HCT116 (cell line): ENCODE data around the gene TKFC. TPM values are rescaled to one million over a fixed set of nuclear protein-coding genes. Genes with fewer than 3 reads are reported as not detected.
A peak's percentile ranks its signal among the peaks of the same experiment; 100 is the strongest.

Experiments used
- ATAC-seq: fragments of 200-7000 bp; cut with Tn5 transposase; 2 replicates; pipeline ENCODE4 v1.9.1; 2020; ENCODE audit warnings: mild to moderate bottlenecking, moderate library complexity
- BruUV-seq: library from RNA; stranded (reverse); fragments of 400-500 nt; replicated peaks from 2 replicates; lab custom pipeline; 2021; lab: Mats Ljungman, UMichigan
- CTCF ChIA-PET: fragments of 300-600 bp; sonication (Branson Sonifier 250); formaldehyde crosslinking; loops from one replicate; lab custom pipeline; 2021; ENCODE audit warnings: antibody characterized with exemption; lab: Charles Lee
- POLR2A ChIA-PET: fragments of 300-600, 350-600 bp; sonication (Branson Sonifier 250); formaldehyde crosslinking; loops from one replicate; lab custom pipeline; 2021; ENCODE audit warnings: antibody characterized with exemption; lab: Charles Lee
- RAD21 ChIA-PET, 2 experiments: fragments of 300-600 bp; sonication (Branson Sonifier 250); formaldehyde crosslinking; loops; one replicate each; lab custom pipeline; 2023; ENCODE audit warnings: low total read pairs in 2 of 2; ENCODE audit not compliant: uncharacterized antibody in 2 of 2, unreplicated experiment in 2 of 2, low non-redundant PET in 1 of 2; lab: Charles Lee
- DNase-seq: peaks from one replicate; pipeline ENCODE4 v3.0.0-alpha.2; 2010; ENCODE audit warnings: low read depth, low spot score
- H2AFZ ChIP-seq: fragments of 200-600 bp; shearing (Covaris generic), sonication (generic); 2 replicates; pipeline ENCODE4 v1.6.1; 2017; ENCODE audit warnings: low read depth, mixed run types, mixed read lengths, antibody characterized with exemption, low read length; ENCODE audit not compliant: poor library complexity, severe bottlenecking
- H3K27ac ChIP-seq: 2 replicates; pipeline ENCODE4 v1.5.1; 2012; ENCODE audit warnings: low read depth, low read length
- H3K27me3 ChIP-seq: fragments of 200-600 bp; sonication (generic); 2 replicates; pipeline ENCODE4 v1.6.1; 2016; ENCODE audit warnings: mixed run types, low read length, mixed read lengths; ENCODE audit not compliant: insufficient read depth
- H3K36me3 ChIP-seq, 2 experiments: fragments of 200-500 bp in 1 of 2; fragments of 200-600 bp in 1 of 2; sonication (Bioruptor generic) in 1 of 2; sonication (generic) in 1 of 2; 2 replicates each; pipeline versions ENCODE4 v1.5.1 to v1.6.1; 2014 to 2016; ENCODE audit warnings: low read length in 2 of 2, inconsistent platforms in 1 of 2, mixed read lengths in 1 of 2, mixed run types in 1 of 2; ENCODE audit not compliant: insufficient read depth in 2 of 2, control insufficient read depth in 1 of 2
- H3K4me1 ChIP-seq, 2 experiments: fragments of 200-600 bp in 1 of 2; sonication (generic) in 1 of 2; 2 replicates each; pipeline versions ENCODE4 v1.5.1 to v1.6.1; 2012 to 2017; ENCODE audit warnings: low read length in 2 of 2, inconsistent platforms in 1 of 2, mild to moderate bottlenecking in 1 of 2, mixed read lengths in 1 of 2, mixed run types in 1 of 2, moderate library complexity in 1 of 2; ENCODE audit not compliant: insufficient read depth in 2 of 2, control insufficient read depth in 1 of 2
- H3K4me2 ChIP-seq: fragments of 200-600 bp; sonication (generic); 2 replicates; pipeline ENCODE4 v1.6.1; 2017; ENCODE audit warnings: mixed run types, low read length, mixed read lengths
- H3K4me3 ChIP-seq, 2 experiments: fragments of 200-600 bp in 1 of 2; sonication (generic) in 1 of 2; replicated peaks in 1 of 2; 2 replicates each; pipeline ENCODE4 v1.5.1; 2011 to 2016; ENCODE audit warnings: low read length in 2 of 2, control low read depth in 1 of 2, low read depth in 1 of 2, mild to moderate bottlenecking in 1 of 2, mixed read lengths in 1 of 2, mixed run types in 1 of 2
- H3K79me2 ChIP-seq: fragments of 200-600 bp; sonication (generic); 2 replicates; pipeline ENCODE4 v1.6.1; 2017; ENCODE audit warnings: mild to moderate bottlenecking, mixed run types, low read length, moderate library complexity, mixed read lengths; ENCODE audit not compliant: insufficient read depth
- H3K9ac ChIP-seq: fragments of 200-600 bp; sonication (generic); 2 replicates; pipeline ENCODE4 v1.6.1; 2016; ENCODE audit warnings: low read length, mixed read lengths
- H3K9me2 ChIP-seq: fragments of 200-600 bp; sonication (generic), shearing (Covaris generic); 2 replicates; pipeline ENCODE4 v1.6.1; 2017; ENCODE audit warnings: mixed run types, mild to moderate bottlenecking, moderate library complexity; ENCODE audit not compliant: insufficient read depth
- H3K9me3 ChIP-seq, 2 experiments: fragments of 200-500 bp in 1 of 2; fragments of 200-600 bp in 1 of 2; sonication (Bioruptor generic) in 1 of 2; sonication (generic) in 1 of 2; 2 replicates each; pipeline ENCODE4 v1.6.1; 2014 to 2017; ENCODE audit warnings: low read length in 2 of 2, mixed read lengths in 2 of 2, inconsistent platforms in 1 of 2, low read depth in 1 of 2, mild to moderate bottlenecking in 1 of 2, mixed run types in 1 of 2, moderate library complexity in 1 of 2; ENCODE audit not compliant: control insufficient read depth in 1 of 2, insufficient read depth in 1 of 2
- H4K20me1 ChIP-seq: fragments of 200-600 bp; sonication (generic), shearing (Covaris generic); 2 replicates; pipeline ENCODE4 v1.6.1; 2017; ENCODE audit warnings: mixed run types, mild to moderate bottlenecking, moderate library complexity; ENCODE audit not compliant: insufficient read depth
- CBX3 ChIP-seq: IDR thresholded peaks from 2 replicates; pipeline ENCODE4 v1.6.1; 2012; ENCODE audit warnings: low read depth
- EGR1 ChIP-seq: IDR thresholded peaks from 2 replicates; pipeline ENCODE4 v1.6.1; 2012; ENCODE audit warnings: low read depth
- ELF1 ChIP-seq: IDR thresholded peaks from 2 replicates; pipeline ENCODE4 v1.6.1; 2012; ENCODE audit warnings: low read depth, borderline replicate concordance
- EZH2 ChIP-seq: fragments of 200-600 bp; sonication (generic); IDR thresholded peaks from 2 replicates; pipeline ENCODE4 v1.6.1; 2017; ENCODE audit warnings: antibody characterized with exemption, mixed run types
- EZH2phosphoT487 ChIP-seq: fragments of 200-600 bp; IDR thresholded peaks from 2 replicates; pipeline ENCODE4 v1.6.1; 2018; ENCODE audit warnings: antibody characterized with exemption, borderline replicate concordance
- FOSL1 ChIP-seq: IDR thresholded peaks from 2 replicates; pipeline ENCODE4 v1.6.1; 2012; ENCODE audit warnings: low read depth
- JUND ChIP-seq: IDR thresholded peaks from 2 replicates; pipeline ENCODE4 v1.6.1; 2012
- POLR2A ChIP-seq: IDR thresholded peaks from 2 replicates; pipeline ENCODE4 v1.7.0; 2011; ENCODE audit warnings: borderline replicate concordance; ENCODE audit not compliant: insufficient read depth, insufficient read length; ENCODE audit errors: extremely low read depth
- RAD21 ChIP-seq: IDR thresholded peaks from 2 replicates; pipeline ENCODE4 v1.6.1; 2012; ENCODE audit warnings: low read depth, mild to moderate bottlenecking
- REST ChIP-seq: IDR thresholded peaks from 2 replicates; pipeline ENCODE4 v1.6.1; 2012; ENCODE audit warnings: low read depth
- SP1 ChIP-seq: IDR thresholded peaks from 2 replicates; pipeline ENCODE4 v1.6.1; 2012; ENCODE audit warnings: low read depth
- intact Hi-C: fragments of 100-400 bp; cut with micrococcal nuclease; formaldehyde crosslinking; loops from 2 replicates; pipeline ENCODE4 v1.10.0; 2022
- total RNA-seq: library from RNA; stranded (reverse); gene quantifications from one replicate; pipeline ENCODE4 v1.2.1, GENCODE V29; 2021; ENCODE audit not compliant: unreplicated experiment
- TF ChIP-seq, protein P1 (sequence below), 3 experiments: fragments of 200-600 bp in 1 of 3; sonication (generic) in 1 of 3; IDR thresholded peaks in 2 of 3; conservative IDR thresholded peaks in 1 of 3; 2 replicates each; pipeline ENCODE4 v1.5.1; 2012 to 2017; ENCODE audit warnings: low read depth in 2 of 3, low read length in 2 of 3, antibody characterized with exemption in 1 of 3, borderline replicate concordance in 1 of 3, control low read depth in 1 of 3, mild to moderate bottlenecking in 1 of 3, mixed read lengths in 1 of 3, mixed run types in 1 of 3, moderate library complexity in 1 of 3; ENCODE audit not compliant: insufficient read depth in 1 of 3

TKFC gene
- total RNA-seq, 1 experiment from 2014 or later: 156 TPM

DNA sequence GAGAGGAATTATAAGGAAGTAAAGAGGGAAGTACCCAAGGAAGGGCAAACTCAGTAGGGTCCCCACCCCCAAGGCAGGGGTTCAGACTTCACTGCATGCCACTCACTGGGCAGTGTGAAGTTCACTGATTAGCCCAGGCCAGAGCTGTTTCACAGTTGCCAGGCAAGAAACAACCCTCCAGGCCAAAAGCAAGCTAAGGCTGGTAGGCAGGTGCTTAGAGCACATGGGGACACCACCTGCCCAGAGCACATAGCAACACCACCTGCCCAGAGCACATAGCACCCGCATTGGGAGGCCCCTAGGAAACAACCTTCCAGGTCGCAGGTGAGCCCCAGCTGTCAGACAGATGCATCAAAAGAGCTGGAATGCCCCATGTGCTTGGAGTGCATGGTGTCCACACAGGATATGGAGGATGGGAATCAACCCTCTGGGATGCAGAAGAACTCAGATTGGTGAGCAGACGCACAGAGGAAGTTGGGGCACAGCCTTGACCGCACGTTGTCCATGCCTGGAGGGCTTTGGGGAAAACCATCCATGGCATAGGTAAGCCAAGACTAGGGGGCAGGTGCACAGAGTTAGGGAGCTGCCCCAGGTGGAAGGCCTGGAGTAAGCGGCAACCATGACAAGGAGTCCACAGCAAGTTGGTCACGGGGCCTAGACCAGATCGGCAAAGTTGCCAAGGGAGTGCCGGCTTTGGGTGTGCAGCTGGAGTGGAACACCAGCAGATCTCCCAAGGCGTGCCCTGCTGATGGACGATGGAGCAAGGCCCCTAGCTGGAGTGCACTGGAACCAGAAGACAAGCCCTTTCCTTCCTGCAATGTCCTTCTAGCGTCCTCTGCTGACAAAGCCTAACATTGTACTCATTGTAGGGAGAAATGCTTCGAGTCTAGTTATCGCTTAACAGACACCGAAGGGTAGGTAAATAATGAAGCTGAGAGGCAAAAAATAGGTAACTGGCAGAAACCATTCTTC lies 51.5 kb downstream of the TKFC start:
- intact Hi-C loops: loop anchor here (1.0 to 10.0 kb wide), 5 partner anchors 48 to 610 kb away; no protein-coding TSS in a partner anchor
- ChIA-PET RAD21 (interaction anchor here (1.2 to 1.9 kb wide), 3 partner anchors 48 to 50 kb away, joined by 3 to 15 read pairs (median 14); no protein-coding TSS in a partner anchor), CTCF (interaction anchor here (0.8 to 6.5 kb wide), 8 partner anchors 10 to 554 kb away, joined by 3 to 120 read pairs (median 8); partner anchors contain the start of genes CPSF7, CYB561A3, SDHAF2 and TMEM138), POLR2A (interaction anchor here (0.8 to 3.0 kb wide), 5 partner anchors 17 to 53 kb away, joined by 3 to 14 read pairs (median 5); partner anchors contain the start of genes CYB561A3 and TMEM138)
- TF ChIP-seq EZH2phosphoT487 (no peak), ELF1 (no peak), POLR2A (no peak), JUND (no peak), REST (no peak), RAD21 (peak; percentile 36), EGR1 (no peak), SP1 (no peak), FOSL1 (no peak), CBX3 (no peak), EZH2 (no peak)
- TF ChIP-seq, protein P1, sequence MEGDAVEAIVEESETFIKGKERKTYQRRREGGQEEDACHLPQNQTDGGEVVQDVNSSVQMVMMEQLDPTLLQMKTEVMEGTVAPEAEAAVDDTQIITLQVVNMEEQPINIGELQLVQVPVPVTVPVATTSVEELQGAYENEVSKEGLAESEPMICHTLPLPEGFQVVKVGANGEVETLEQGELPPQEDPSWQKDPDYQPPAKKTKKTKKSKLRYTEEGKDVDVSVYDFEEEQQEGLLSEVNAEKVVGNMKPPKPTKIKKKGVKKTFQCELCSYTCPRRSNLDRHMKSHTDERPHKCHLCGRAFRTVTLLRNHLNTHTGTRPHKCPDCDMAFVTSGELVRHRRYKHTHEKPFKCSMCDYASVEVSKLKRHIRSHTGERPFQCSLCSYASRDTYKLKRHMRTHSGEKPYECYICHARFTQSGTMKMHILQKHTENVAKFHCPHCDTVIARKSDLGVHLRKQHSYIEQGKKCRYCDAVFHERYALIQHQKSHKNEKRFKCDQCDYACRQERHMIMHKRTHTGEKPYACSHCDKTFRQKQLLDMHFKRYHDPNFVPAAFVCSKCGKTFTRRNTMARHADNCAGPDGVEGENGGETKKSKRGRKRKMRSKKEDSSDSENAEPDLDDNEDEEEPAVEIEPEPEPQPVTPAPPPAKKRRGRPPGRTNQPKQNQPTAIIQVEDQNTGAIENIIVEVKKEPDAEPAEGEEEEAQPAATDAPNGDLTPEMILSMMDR (IDR thresholded peaks at IDR 0.05 in 2 of 3, conservative IDR thresholded peaks at IDR 0.05 in 1 of 3; ENCODE audit: borderline replicate concordance in 1 of 3, insufficient read depth in 1 of 3, low read depth in 2 of 3, low read length in 2 of 3): peak; percentile 3 to 32 (median 20); a peak in 2 of 6 replicates
- no TSS peak for BruUV-seq
- Histone ChIP-seq H3K9me3 (no peaks in the 10 kb centered on the region), H3K27me3 (no peaks in the 10 kb centered on the region), H3K27ac (no peak overlapping the region; the same call in 1 of the 2 replicates), H3K79me2 (no peaks in the 10 kb centered on the region), H3K9me2 (no peaks in the 10 kb centered on the region), H3K4me3 (no peak overlapping the region), H2AFZ (no peak overlapping the region), H3K36me3 (no peaks in the 10 kb centered on the region), H3K4me1 (no peaks in the 10 kb centered on the region), H3K9ac (no peak overlapping the region), H4K20me1 (no peaks in the 10 kb centered on the region), H3K4me2 (no peak overlapping the region)
- no peak for DNase-seq
- peak; percentile 31; the same call in 1 of the 2 replicates for ATAC-seq
